ENCODE data around the gene IFI30. TPM values are rescaled to one million over a fixed set of nuclear protein-coding genes. Genes with fewer than 3 reads are reported as not detected.

IFI30 gene
- total RNA-seq, 1 donor from 2014 or later, result 554 TPM

- Histone ChIP-seq H3K4me3 (peak overlapping the region; percentile 73), H3K36me3 (peaks cover 11% of the 10 kb centered on the region), H3K4me1 (peaks cover 18% of the 10 kb centered on the region), H3K27ac (peak overlapping the region; percentile 96), H3K9me3 (no peaks in the 10 kb centered on the region), H3K27me3 (no peaks in the 10 kb centered on the region)
- intact Hi-C loops (cut with DNase I), result no loop called here
- no peak for DNase-seq
- no peak for TF ChIP-seq CTCF (IDR thresholded peaks at IDR 0.05)
- no peak for ATAC-seq
Measured at GRCh38 chr19:18191640-18192062, 18.0 kb downstream of the IFI30 start.

GRCh38 chr19:18192673-18193387 lies 19.2 kb downstream of the IFI30 start, which contains the start of gene MPV17L2:
Gene MPV17L2, plus strand, starts transcription at chr19:18193218. Its CDS starts 64 bp downstream, at chr19:18193282.
- intact Hi-C loops (cut with DNase I), result no loop called here
- DNase-seq (peak; percentile 100), ATAC-seq (peak; percentile 96)
- H3K27ac ChIP-seq, result peak within 1 kb of the TSS; percentile 96
- H3K36me3 ChIP-seq, result peaks cover 11% of the 10 kb centered on the region
- H3K4me1 ChIP-seq, result peaks cover 18% of the 10 kb centered on the region
- H3K9me3 ChIP-seq, result no peaks in the 10 kb centered on the region
- peak within 1 kb of the TSS; percentile 91 for H3K4me3 ChIP-seq
- no peaks in the 10 kb centered on the region for H3K27me3 ChIP-seq
- no peak for TF ChIP-seq CTCF (IDR thresholded peaks at IDR 0.05)

- peak overlapping the region; percentile 91 for H3K4me3 ChIP-seq
Measured at GRCh38 chr19:18193388-18194180, 20.0 kb downstream of the IFI30 start.

GRCh38 chr19:18194181-18194530 lies 20.5 kb downstream of the IFI30 start:
- H3K36me3 ChIP-seq, result peaks cover 17% of the 10 kb centered on the region
- no peak overlapping the region for H3K27ac ChIP-seq
- H3K27me3 ChIP-seq, result no peaks in the 10 kb centered on the region
- no peaks in the 10 kb centered on the region for H3K9me3 ChIP-seq
- H3K4me1 ChIP-seq, result peaks cover 18% of the 10 kb centered on the region
- peak overlapping the region; percentile 91 for H3K4me3 ChIP-seq
- no peak for TF ChIP-seq CTCF (IDR thresholded peaks at IDR 0.05)
- intact Hi-C loops (cut with DNase I), result no loop called here
- ATAC-seq (no peak), DNase-seq (no peak)

More at GRCh38 chr19:18193388-18194180, 20.0 kb downstream of the IFI30 start:
- intact Hi-C loops (cut with DNase I), result no loop called here
- DNase-seq, result no peak
- ATAC-seq, result no peak
- Histone ChIP-seq H3K27ac (peak overlapping the region; percentile 81), H3K27me3 (no peaks in the 10 kb centered on the region), H3K4me1 (peaks cover 18% of the 10 kb centered on the region), H3K9me3 (no peaks in the 10 kb centered on the region), H3K36me3 (peaks cover 15% of the 10 kb centered on the region)
- TF ChIP-seq CTCF (IDR thresholded peaks at IDR 0.05), result no peak

- Histone ChIP-seq H3K27ac (no peak overlapping the region), H3K4me1 (peaks cover 18% of the 10 kb centered on the region), H3K27me3 (no peaks in the 10 kb centered on the region), H3K36me3 (peaks cover 17% of the 10 kb centered on the region), H3K9me3 (no peaks in the 10 kb centered on the region), H3K4me3 (peak overlapping the region; percentile 91)
- DNase-seq (peak; percentile 72), ATAC-seq (no peak)
- intact Hi-C loops (cut with DNase I), result no loop called here
- TF ChIP-seq CTCF (IDR thresholded peaks at IDR 0.05), result no peak
Measured at GRCh38 chr19:18194554-18195238, 21.1 kb downstream of the IFI30 start.
